HUES6 (cell line): ENCODE measurements around the gene KCNN1.

ENCODE experiments used
- H3K27ac ChIP-seq: 2 replicates; pipeline ENCODE4 v1.7.0; 2013; ENCODE audit warnings: low read depth, mild to moderate bottlenecking, low read length, inconsistent platforms
- H3K27me3 ChIP-seq: 2 replicates; pipeline ENCODE4 v1.6.1; 2013; ENCODE audit warnings: low read length; ENCODE audit not compliant: control insufficient read depth, insufficient read depth
- H3K36me3 ChIP-seq: 2 replicates; pipeline ENCODE4 v1.6.1; 2013; ENCODE audit warnings: low read length; ENCODE audit not compliant: control insufficient read depth, insufficient read depth
- H3K4me1 ChIP-seq: 2 replicates; pipeline ENCODE4 v1.6.1; 2013; ENCODE audit warnings: low read length; ENCODE audit not compliant: control insufficient read depth, insufficient read depth
- H3K4me3 ChIP-seq: 2 replicates; pipeline ENCODE4 v1.5.1; 2013; ENCODE audit warnings: low read depth, low read length
- H3K9ac ChIP-seq: one replicate; pipeline ENCODE4 v1.6.1; 2013; ENCODE audit warnings: mild to moderate bottlenecking, low read length
- H3K9me3 ChIP-seq: 2 replicates; pipeline ENCODE4 v1.6.1; 2013; ENCODE audit warnings: low read depth, low read length; ENCODE audit not compliant: control insufficient read depth, insufficient read depth

Gene KCNN1

DNA sequence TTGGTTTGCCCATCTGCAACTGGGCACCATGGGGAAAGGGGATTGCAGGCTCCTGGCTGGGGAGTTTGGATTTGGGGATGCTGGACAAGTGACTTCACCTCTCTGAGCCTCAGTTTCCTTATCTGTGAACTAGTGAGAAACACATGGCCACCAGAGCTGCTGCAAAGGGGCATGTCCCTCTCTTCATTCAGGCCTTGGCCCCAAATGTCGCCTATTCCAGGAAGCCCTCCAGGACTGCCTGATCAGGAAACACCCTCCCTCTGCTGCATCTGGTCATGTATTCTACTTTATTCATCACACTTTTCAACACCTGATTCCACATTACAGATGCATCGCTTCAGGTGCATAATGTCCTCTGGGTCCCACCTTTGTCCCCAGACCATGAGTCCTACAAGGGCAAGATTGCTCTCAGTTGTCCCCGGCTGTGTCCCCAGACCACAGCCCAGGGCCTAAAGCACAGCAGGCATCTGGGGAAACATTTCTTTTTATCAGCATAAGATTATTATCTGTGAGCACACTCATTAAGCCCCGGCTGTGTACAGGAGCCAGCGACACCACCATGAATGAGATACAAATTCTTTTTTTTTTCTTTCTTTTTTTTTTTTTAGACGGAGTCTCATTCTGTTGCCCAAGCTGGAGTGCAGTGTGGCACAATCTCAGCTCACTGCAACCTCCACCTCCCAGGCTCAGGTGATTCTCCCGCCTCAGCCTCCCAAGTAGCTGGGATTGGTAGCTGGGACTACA lies 78.6 kb downstream of the KCNN1 start:
- Histone ChIP-seq H3K4me3 (0 out of 2 replicates have a peak overlapping the region, but pooled peaks have one; percentile 0), H3K27ac (no peak overlapping the region)

DNA sequence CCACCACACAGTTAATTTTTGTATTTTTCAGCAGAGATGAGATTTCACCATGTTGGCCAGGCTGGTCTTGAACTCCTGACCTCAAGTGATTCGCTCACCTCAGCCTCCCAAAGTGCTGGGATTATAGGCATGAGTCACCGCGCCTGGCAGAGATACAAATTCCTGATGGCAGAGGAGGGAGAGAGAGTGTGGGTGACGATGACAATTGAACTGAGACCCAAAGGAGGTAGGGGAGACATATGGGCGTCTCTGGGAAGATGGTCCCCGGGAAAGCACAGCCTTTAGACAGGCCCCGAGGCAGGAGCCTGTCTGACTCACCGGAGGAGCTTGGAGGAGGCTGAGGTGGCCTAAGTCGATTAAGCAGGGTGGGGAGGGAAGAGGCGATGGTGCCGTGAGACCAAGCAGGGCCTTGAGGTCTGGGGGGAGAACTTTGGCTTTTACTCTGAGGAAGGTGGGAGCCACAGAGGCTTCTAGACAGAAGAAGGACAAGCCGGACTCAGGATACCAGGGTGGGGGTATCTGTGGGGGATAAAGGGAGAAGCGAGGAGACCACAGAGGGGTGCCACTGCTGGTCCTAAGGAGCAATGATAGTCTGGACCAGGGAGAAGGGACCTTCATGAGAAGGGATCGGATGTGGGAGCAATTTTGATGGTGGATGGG lies 79.3 kb downstream of the KCNN1 start:
- H3K27me3 ChIP-seq, result no peaks in the 10 kb centered on the region
- H3K4me1 ChIP-seq, result peaks cover 9% of the 10 kb centered on the region; the same call in 1 of the 2 replicates
- no peak overlapping the region; the same call in 1 of the 2 replicates for H3K27ac ChIP-seq
- no peak overlapping the region for H3K9ac ChIP-seq
- no peak overlapping the region for H3K4me3 ChIP-seq
- no peaks in the 10 kb centered on the region for H3K9me3 ChIP-seq
- H3K36me3 ChIP-seq, result no peaks in the 10 kb centered on the region

More for the DNA sequence above, 78.6 kb downstream of the KCNN1 start:
- H3K9ac ChIP-seq, result no peak overlapping the region
- no peaks in the 10 kb centered on the region for H3K9me3 ChIP-seq
- peaks cover 9% of the 10 kb centered on the region; the same call in 1 of the 2 replicates for H3K4me1 ChIP-seq
- H3K27me3 ChIP-seq, result no peaks in the 10 kb centered on the region
- no peaks in the 10 kb centered on the region for H3K36me3 ChIP-seq

DNA sequence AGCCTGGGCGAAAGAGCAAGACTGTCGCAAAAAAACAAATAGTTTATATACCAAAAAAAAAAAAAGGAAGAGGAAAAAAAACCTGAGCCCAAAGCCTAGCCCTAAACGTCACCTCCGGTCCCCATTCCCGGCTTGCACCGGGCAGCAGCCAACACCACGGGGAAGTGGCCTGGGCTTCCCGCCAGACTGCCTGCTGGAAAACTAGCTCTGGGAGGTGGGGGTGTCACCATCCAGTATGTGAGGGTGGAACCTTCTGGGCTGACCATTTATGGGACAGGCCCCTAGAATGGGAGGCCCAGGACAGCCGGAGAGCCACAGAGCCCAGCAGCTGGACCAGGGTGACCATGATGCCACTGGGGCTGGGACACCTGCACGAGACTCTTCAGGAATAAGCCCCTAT lies 82.5 kb downstream of the KCNN1 start:
- no peak overlapping the region for H3K4me3 ChIP-seq
- H3K9me3 ChIP-seq, result no peaks in the 10 kb centered on the region
- no peaks in the 10 kb centered on the region for H3K27me3 ChIP-seq
- no peak overlapping the region for H3K9ac ChIP-seq
- H3K4me1 ChIP-seq, result peaks cover 9% of the 10 kb centered on the region; the same call in 1 of the 2 replicates
- H3K27ac ChIP-seq, result no peak overlapping the region
- H3K36me3 ChIP-seq, result no peaks in the 10 kb centered on the region
